ENCODE results near the gene MORF4L2.
"Not testable (repeated sequence)": the region's sequence is repeated elsewhere in the genome, so short reads cannot be mapped to it uniquely, and the experiment has no call there.

Gene MORF4L2

DNA sequence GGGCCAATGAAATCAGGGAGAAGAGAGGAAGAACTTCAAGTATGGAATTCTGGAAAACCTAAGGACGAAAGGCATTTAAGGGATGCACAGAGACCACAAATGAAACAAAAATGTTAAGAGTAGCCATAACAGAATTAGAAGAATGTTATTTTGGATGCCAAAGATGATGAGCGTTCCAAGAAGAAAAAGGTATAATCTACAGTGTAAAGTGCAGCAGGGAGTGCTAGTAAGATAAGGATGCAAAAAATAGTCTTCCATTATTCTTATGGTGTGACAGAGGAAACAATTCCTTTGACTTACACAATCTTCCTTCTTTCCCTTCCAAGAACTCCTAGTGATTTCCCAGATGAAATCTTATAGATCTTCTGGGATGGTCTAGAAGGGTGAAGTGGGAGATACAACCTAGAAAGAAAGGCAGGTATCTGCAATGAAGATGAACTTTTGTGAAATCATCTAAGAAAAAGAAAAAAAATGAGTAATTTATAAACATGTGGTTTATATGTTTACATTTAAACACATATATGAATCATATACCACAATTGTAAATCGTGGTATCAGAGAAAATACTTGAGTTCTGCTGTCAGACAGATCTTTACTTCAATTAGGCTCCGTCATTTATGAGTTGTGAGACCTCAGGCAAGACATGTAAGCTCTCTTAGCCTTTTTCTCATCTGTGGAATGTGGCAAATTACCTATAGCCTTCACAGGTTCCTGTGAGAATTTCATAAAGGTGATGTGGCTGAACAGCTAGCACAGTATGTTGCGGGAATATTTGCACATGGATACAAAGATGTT, 8.1 kb downstream of the MORF4L2 start:
- DNase-seq = no peak

GRCh38 chrX:103674531-103675454, 11.7 kb downstream of the MORF4L2 start:
- DNase-seq = no peak

- DNase-seq = no peak
Observed at GRCh38 chrX:103669745-103670144, 16.8 kb downstream of the MORF4L2 start.

DNA sequence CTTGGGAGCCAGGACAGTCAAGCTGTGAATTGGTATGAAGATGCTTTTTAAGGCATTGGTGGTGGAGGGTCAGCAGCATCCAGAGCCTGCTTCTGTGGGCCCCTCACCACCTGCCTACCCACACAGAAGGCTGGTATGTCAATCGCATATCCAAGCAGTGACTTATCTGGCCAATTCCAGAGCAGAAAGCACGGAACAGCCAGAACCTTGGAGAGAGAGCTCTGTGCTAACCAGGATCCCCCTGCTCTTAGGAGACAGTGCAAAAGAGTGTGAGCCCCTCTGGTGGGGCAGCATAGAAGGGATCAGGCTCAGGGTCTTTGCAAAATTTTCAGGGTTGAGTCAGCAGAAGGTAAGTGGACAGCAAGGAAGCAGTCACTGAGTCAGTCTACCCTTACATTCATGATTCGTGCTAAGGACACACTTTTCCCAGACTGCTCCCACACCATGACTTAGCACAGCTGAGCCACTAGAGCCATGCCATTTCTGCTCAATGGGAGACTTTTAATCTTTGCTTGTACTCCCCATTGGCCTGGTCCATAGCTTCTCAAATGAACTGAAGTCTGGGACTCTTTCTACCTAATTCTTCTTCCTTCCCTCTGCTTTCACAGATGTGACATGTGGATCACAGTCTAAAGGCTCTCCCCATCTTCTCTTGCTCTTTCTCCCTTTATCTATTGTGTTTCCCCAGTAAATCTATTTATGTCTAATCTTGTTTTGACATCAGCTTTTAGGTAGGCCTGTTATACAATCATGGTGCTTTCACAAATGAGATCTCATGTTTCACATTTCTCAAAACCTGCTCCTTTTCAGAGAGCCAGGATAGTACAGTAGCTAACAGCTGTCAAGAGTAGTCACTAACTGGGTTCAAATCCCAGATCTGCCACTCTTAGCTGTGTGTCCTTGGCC, 20.0 kb downstream of the MORF4L2 start:
- DNase-seq = no peak

GRCh38 chrX:103663981-103664762, 22.3 kb downstream of the MORF4L2 start:
- no peak for DNase-seq

- not testable (repeated sequence) for DNase-seq
Observed at GRCh38 chrX:103659460-103659859, 27.0 kb downstream of the MORF4L2 start.

DNA sequence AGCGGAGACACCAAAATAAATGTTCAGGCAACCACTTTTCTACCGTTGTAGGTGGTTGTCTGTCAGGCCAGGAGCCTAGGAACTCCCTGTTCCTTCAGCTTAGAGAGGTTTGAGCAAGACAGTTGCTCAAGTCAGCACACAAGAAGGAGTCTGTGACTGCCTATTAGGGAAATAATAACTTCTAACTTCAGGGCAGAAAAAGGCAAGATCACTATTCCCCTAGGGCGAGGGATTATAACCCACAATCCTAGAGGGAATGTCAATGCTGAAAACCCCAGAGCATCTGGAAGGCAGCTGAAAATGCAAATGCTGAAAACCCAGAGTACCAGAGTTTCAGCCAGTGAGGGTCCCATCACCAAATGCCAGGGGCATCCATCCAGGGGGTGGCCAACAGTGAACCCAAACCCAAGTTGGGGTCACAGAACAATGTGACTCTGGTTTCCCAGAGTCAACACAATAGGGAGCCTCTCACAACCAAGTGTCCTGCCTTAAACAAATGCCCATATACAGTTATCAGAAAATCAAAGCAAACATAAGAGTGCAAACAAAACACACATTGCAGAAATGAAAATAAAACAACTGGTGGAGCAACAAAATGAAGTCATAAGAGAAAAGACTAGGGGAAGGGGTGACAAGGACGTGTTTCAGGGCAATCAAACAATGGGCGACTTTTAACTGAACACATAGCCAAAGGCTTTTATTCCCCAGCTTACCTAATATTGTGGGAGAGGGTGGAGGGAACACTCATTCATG, 27.6 kb downstream of the MORF4L2 start:
- no peak for DNase-seq

GRCh38 chrX:103657066-103657465, 29.4 kb downstream of the MORF4L2 start:
- DNase-seq = not testable (repeated sequence)

GRCh38 chrX:103656617-103657016, 29.9 kb downstream of the MORF4L2 start:
- DNase-seq = no peak

- not testable (repeated sequence) for DNase-seq
Observed at GRCh38 chrX:103655230-103656000, 31.1 kb downstream of the MORF4L2 start.

DNA sequence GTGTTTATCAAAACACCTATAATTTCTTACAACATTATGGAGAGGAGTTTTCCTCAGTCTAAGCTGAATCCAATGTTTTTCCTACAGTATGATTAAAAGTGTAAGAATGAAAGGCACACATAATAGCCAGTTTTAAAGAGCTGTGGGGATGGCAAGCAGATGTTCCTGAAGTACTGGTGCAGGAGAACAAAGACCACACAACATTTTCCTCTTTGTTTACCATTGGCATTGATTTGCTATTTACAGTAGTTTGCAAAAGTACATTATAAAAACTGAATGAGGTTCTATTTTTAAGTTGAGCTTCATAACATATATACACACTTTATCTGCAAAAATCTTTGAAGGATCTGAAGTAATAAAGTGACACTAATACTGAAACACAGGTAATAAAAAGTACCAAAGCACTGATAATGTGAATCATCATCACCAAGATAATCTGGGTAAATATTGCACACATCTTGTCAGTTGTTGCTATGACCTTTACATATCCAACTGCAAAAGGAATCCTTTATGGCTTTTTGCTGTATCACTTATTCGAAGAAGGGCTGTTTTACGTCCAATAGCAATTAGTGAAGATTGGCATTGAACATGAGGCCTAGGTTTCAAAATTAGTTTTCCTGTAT, 35.2 kb downstream of the MORF4L2 start:
- DNase-seq = no peak

- no peak for DNase-seq
Observed at GRCh38 chrX:103647630-103648029, 38.9 kb downstream of the MORF4L2 start.

DNA sequence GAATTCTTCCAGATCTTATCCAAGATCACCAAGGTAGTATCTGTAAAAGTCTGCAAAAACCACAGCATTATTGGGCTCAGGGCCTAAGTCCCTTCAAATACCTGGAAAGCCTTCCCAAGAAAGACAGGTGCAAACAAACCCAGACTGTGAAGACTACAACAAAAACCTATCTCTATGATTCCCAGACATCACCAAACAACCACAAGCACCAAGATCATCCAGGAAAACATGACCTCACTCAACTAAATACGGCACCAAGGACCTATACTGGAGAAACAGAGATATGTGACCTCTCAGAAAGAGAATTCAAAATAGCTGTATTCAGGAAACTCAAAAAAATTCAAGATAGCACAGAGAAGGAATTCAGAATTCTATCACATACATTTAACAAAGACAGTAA, 42.4 kb downstream of the MORF4L2 start:
- DNase-seq = no peak

GRCh38 chrX:103640401-103641155, 45.9 kb downstream of the MORF4L2 start:
- no peak for DNase-seq

DNA sequence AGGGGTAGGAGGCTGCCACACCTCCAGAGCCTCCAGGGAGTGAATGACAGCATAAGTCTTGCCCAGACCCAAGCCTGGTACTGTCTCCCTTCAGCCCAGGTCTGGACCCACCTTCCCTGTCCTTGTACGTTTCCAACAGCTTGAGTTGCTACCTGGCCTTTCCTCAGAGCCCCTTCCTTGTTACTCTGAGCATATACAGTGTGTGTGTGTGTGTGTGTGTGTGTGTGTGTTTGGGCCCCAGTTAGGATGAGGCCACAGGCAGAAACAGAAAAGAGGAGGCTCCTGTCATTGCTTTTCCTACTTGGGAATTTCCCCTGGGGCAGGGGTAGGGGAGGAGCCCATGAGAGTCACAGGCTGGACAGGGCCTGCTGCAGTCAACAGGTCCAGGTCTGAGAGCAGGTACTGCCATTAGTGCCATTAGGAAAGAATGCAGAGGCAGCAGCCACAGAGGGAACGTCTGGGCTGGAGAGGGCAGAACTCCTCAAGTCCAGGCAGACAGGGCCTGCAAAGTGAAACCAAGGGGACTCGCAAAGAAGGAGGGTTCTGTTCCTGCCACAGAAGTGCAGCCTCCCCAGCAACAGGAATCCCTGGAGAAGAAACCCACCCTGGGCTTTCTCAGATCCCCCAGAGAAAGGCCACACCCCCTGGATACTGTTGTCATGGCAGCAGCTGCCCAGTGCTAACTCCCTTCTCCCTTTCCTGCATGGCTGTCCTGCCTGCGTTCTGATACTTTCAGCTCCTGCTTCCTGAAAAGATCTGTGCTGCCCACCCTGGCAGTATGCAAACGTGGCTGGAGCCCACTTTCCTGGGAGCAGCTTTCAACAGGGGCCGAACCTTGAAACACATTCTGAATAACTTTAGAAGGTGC, 47.8 kb downstream of the MORF4L2 start:
- not testable (repeated sequence) for DNase-seq

DNA sequence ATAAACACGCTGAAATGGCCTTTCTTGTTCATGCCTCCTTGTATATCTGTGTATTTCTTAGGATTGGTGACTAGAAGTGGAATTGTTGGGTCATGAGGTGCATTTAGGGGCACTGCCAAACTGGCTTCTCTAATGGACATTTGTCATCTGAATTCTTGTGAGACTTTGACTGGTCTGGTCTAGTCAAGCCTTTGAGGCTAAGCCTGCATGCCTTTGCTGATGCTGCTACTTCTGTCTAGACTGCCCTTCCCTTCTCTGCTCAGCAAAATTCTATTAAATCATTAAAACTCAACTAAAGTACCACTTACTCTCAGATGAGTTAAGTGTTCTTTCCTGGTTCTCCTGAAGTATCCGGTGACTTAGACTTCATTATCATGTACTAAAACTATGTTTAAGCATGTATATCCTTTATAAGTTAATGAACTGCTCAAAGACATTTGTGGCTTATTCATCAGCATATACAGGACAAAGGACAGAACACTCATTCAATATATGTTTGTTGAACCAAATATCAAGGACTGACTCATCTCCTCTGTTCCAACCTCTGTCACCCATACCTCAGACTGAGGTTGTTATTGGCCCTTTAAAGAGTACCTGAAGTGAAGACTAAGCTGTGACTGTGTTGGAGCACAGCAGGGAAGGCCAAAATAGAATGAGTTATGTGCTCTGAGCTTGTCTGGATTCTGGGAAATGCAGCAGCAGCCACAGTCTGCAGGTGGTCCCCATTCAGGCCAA, 48.7 kb downstream of the MORF4L2 start:
- no peak for DNase-seq

GRCh38 chrX:103635436-103635835, 51.1 kb downstream of the MORF4L2 start:
- DNase-seq = no peak

All from activated gamma-delta T cell treated with Interleukin-2 at 50 U/mL for 16 hours (primary cell).